Stimulated activated naive CD4-positive, alpha-beta T cell (primary cell): Measurements from ENCODE around the gene ANK2.
"Not testable (repeated sequence)": the region's sequence is repeated elsewhere in the genome, so short reads cannot be mapped to it uniquely, and the experiment has no call there.

ENCODE experiments used
- DNase-seq, 6 experiments: peaks; one replicate each; lab custom pipeline; 2025; lab: John Stamatoyannopoulos, UW

The ANK2 gene

DNA sequence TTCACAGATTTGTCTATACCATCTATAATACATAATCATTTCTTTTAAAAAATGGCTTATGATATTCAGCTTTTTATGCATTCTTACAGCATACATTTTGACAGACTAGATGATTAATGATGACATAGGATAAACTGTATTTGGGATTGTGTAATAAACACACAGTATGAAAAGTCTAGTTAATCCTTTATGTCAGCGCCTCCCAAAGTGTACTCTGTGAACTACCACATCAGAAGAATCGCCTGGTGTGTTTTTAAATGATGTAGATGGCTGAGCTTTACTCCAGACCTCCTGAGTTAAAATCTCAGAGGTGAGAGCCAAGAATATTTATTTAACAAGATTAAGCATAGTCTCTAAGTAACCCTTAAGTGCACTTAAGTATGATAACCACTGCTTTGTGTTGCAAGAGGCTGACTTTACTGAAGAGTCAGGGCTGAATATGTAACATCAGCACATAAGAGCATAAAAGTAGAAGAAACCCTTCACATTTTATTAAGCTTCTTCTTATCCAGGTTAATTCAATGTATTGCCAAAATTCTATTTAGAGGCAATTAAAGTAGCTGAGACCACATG, 104.2 kb downstream of the ANK2 start:
- no peak for DNase-seq

- no peak for DNase-seq
Measured at GRCh38 chr4:113154281-113154680, 104.8 kb downstream of the ANK2 start.

GRCh38 chr4:113157086-113157857, 107.8 kb downstream of the ANK2 start:
- DNase-seq, result no peak

DNA sequence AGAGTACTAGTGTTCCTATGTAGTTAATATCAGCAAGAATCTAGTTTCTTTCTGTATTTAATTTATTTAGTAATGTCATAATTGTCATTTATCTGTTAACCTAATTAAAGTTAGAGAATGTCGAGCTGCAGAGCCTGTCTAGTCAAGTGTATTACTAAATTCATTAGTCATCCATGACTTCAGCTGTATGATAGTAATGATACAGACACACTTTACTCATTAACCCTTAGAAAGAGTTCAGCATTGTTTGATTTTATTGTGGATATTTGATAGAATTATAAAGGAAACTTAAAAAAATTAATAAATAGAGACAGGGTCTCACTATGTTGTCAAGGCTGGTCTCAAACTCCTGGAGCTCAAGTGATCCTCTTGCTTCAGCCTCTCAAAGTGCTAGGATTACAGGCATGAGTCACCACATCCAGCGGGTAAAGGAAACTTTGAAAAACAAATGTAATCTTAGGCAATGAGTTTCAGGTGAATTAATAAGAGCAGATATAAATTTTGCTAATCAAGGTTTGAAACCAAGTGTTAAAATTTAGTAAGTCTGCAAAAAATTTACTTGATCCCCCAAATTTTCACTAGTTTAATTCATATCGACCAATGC, 110.6 kb downstream of the ANK2 start:
- no peak for DNase-seq

- no peak for DNase-seq
Measured at GRCh38 chr4:113160548-113160947, 111.1 kb downstream of the ANK2 start.

- DNase-seq, result no peak
Measured at GRCh38 chr4:113162089-113162488, 112.6 kb downstream of the ANK2 start.

GRCh38 chr4:113169368-113169767, 119.9 kb downstream of the ANK2 start:
- DNase-seq, result no peak

- no peak for DNase-seq
Measured at GRCh38 chr4:113170115-113170804, 120.8 kb downstream of the ANK2 start.

- DNase-seq, result no peak
Measured at GRCh38 chr4:113170805-113171468, 121.5 kb downstream of the ANK2 start.

DNA sequence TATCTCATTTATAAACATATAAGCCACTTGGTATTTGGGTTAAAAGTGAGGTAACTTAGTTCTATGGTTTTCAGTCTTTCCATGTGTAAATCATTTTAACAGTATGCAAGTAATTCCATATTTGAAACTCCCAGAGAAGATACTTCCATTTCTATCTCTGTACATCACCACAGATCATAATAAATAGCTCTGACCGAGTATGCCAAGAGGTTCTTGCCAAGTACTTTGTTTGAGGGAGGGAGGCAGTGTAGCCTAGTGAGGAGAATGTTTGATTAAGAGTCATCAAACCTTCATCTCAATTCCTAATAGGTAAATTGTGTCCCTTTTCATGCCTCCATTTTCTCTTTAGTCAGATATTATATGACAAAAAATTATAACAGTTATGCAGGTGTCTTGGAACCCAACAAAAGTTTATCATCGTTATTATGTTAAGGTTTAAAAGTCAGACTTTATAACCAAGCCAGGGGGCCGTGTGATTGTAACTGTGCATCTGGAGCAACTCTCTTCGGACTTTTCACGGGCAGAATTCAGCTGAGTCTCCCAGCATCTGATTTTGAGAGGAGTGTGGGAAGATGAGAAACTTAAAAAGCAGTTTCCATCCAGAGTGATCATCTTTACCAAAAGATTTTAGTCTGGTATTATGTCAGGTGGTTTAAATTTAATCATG, 123.8 kb downstream of the ANK2 start:
- no peak for DNase-seq

GRCh38 chr4:113173793-113174264, 124.4 kb downstream of the ANK2 start:
- no peak for DNase-seq

DNA sequence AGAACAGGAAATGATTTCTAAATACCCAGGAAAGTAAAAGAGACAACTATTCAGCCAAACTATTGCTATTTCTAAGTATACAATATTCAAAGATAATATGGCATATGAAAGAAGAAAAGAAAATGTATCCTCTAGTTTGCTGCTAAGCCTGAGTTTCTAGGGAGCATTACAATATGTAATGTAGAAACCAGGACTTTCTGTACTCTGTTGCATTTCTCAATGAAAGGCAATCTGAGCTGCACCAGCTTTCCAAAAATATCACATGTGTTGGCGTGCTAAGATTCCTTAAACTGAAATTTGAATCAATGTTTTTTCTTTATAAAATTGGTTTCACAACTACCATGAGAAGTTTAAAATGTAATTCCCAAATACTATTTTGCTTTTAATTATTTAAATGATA, 129.6 kb downstream of the ANK2 start:
- no peak for DNase-seq

DNA sequence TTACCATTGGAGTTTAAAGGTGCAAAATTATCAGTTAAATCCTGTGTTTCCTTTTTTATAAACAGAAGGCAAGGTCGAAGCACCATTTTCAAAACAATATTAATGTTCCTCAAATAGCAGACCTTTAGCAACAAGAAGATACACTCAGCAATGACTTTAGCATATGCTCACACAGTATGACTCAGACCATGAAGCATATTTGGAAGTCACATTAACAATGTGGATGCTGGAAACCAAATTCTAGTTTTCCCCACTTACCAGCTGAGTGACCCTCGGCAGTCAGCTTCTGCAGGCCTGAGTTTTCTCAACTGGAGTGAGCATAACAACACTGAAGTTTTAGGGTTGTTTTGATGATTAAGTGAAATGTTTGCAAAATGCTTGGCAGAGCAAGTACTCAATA, 130.5 kb downstream of the ANK2 start:
- no peak for DNase-seq

DNA sequence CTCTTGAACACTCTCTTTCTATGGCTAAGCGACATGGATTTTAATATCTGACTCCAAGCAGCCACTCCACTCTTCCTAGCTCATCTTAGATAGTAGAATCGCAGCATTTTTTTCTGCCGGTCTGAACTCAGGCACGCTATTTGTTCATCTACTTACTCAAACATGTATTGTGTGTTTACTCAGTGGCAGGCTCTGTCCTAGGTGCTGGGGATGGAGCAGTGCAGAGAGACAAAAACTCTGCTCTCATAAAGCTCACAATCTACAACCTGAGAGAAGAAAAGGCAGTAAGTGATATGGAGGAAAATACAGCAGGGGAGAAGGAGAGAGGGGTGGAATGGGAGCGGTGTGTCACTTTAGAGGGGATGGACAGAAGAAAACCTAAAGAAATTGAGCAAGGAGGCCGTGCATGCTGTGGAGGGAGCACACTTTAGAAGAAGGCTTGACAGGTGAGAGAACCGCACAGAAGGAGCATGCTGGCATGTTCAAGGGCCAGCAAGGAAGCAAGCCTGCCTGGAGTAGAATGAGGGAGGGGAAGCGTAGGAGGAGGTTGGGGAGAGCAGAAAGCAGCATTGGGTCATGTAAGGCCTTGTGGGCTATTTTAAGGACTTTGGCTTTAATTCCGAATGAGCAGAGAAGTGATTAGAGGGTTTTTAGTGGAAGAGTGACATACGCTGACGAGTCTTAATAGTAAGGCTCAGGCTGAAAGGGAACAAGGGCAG, 132.0 kb downstream of the ANK2 start:
- no peak for DNase-seq

DNA sequence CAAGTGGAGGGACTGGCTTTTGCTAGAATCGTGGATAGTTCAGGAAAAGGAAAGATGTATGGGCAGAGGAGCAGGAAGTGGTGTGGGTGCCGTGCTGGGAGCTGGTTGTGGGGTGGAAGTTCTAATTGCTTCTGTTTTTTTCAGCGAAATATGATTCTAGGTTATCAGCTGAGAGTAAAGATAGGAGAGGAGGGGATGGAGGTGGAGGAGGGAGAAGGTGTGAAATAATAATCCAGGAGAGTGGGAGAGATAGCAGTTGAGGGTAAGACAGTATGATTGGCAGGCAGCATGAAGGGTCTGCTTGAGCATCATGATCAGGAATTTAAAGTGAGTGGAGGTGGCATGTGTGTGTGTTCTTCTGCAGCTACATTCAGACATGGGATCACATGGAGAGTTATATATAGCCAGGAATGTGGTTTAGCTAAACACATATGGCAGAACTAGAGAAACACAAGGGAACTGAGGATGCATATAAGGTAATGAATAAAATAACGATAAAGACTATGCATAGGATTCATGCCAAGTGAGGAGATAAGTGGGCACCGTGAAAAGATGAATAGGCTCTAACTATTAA, 133.7 kb downstream of the ANK2 start:
- no peak for DNase-seq

DNA sequence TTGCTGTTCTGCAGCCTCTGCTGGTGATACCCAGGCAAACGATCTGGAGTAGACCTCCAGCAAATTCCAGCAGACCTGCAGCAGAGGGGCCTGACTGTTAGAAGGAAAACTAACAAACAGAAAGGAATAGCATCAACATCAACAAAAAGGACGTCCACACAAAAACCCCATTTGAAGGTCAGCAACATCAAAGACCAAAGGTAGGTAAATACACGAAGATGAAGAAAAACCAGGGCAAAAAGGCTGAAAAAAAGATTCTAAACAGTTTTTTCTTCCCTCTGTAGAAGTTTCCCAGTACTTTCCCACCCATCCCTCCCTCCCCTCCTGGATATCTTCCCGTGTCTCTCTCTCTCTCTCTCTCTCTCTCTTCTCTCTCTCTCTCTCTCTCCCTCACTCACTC, 136.8 kb downstream of the ANK2 start:
- DNase-seq, result not testable (repeated sequence)

DNA sequence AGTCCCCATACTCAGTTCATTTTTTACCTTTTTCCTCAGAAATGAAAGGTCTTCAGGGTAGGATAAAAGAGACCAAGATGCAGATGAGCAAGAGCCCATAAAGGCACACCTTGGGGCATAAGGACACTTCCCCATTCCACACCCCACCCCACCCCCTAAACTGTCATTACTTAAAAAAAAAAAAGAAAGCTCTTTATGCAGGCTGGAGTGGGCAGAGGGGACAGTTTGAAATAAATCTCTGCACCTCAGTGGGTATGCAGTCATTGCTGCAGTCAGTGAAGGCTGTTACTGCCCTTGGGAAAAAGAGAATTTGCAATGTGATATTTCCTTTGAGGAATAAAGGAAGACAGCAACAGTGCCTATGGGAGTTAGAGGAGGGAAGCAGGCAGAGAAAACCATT, 137.5 kb downstream of the ANK2 start:
- no peak for DNase-seq

GRCh38 chr4:113187358-113187757, 137.9 kb downstream of the ANK2 start:
- DNase-seq, result no peak

GRCh38 chr4:113189546-113189945, 140.1 kb downstream of the ANK2 start:
- DNase-seq, result no peak

GRCh38 chr4:113209153-113209552, 159.7 kb downstream of the ANK2 start:
- no peak for DNase-seq
